DMS 273 (cell line): ENCODE measurements around the gene KCTD20.

ENCODE experiments used
- DNase-seq: peaks from one replicate; lab custom pipeline; 2025; ENCODE audit not compliant: unreplicated experiment; lab: John Stamatoyannopoulos, UW

Gene KCTD20

GRCh38 chr6:36525346-36525745 is 82.5 kb downstream of the KCTD20 start:
- DNase-seq: no peak

DNA sequence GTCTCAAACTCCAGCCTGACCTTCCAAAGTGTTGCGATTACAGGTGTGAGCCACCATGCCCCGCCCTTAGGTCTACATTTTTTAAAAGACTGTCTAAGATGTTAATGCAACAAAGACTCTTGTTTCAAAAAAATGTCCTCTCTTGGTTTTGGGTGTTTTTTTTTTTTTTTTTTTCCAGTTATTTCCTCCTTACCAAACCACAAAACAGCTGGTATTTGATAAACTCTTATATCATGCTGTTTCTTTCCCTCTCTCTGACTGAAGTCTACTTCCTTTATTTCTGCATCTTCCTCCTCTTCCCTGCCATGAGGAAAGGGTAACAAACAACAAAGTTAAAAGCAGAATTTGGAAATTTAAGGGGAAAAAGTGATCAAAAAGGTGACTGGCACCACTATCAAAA is 83.3 kb downstream of the KCTD20 start:
- no peak for DNase-seq

- DNase-seq: no peak
These were observed 90.5 kb downstream of the KCTD20 start for GRCh38 chr6:36533321-36533720.

- no peak for DNase-seq
These were observed 94.2 kb downstream of the KCTD20 start for GRCh38 chr6:36536873-36537547.

DNA sequence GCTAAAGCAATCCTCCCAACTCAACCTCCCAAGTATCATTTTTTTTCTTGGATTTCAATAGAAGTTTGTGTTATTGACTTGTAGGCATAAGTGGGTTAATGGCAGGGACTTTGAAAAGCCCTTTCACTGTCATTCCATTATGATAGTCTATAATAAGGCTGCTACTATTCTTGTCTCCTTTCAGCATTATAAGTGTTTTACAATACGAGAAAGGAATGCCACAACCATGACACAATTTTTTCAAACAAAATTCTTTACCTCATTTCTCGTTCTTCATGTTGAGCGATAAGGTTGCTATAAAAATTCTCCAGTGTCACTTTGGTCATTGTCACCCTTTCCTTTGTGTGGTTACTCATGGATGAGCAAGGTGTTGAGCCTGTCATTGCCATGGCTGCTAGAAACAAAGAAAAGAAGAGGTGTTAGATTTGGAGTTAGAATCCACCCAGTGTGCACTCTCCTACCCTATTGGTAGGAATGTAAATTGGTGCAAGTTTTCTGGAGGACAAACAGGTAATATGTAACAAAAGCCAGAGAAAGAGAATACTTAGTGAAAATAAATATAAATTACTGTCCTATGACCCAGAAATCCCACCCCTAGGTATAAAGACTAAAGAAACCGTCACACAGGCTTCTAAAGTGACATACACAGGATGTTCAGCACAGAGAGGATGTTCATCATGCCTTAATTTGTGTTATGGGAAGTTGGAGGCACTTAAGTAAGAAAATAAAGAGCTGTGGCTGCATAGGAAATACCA is 97.2 kb downstream of the KCTD20 start:
- DNase-seq: no peak
